ENCODE results near the gene NAPA. TPM values are rescaled to one million over a fixed set of nuclear protein-coding genes. Genes with fewer than 3 reads are reported as not detected.

NAPA gene
- total and polyA plus RNA-seq, 10 donors, result 51.3 to 171 (median 89.8) TPM

GRCh38 chr19:47448360-47448727, 66.5 kb downstream of the NAPA start:
- TF ChIP-seq POLR2A (IDR thresholded peaks at IDR 0.05) (no peak), POLR2AphosphoS5 (IDR thresholded peaks at IDR 0.05) (no peak), CTCF (IDR thresholded peaks at IDR 0.05 in 8 of 11, conservative IDR thresholded peaks at IDR 0.05 in 3 of 11) (no peak)
- Histone ChIP-seq H3K36me3 (no peaks in the 10 kb centered on the region), H3K4me3 (no peak overlapping the region), H3K4me1 (peaks cover 22 to 43% (median 39%) of the 10 kb centered on the region in 6 donors), H3K27me3 (replicated peaks in 1 of 7) (peaks cover 5 to 86% (median 57%) of the 10 kb centered on the region in 7 donors), H3K9me3 (peaks cover 0 to 12% (median 0%) of the 10 kb centered on the region in 8 donors), H3K27ac (no peak overlapping the region)
- intact Hi-C loops (cut with DNase I; ENCODE audit: low total_unique reads), result no loop called here
- 20 to 35% (median 28%) methylated on average over 9 of the region's 9 CpGs for WGBS, 5 donors
- no peak for DNase-seq

- Histone ChIP-seq H3K9me3 (peaks cover 0 to 12% (median 0%) of the 10 kb centered on the region in 8 donors), H3K27me3 (replicated peaks in 1 of 7) (peaks cover 5 to 91% (median 64%) of the 10 kb centered on the region in 7 donors), H3K27ac (no peak overlapping the region), H3K4me1 (peaks cover 22 to 43% (median 39%) of the 10 kb centered on the region in 6 donors), H3K36me3 (no peaks in the 10 kb centered on the region), H3K4me3 (peak overlapping the region in 2 of 8 donors; percentile 10 to 50)
- intact Hi-C loops (cut with DNase I; ENCODE audit: low total_unique reads), result no loop called here
- TF ChIP-seq CTCF (IDR thresholded peaks at IDR 0.05 in 8 of 11, conservative IDR thresholded peaks at IDR 0.05 in 3 of 11) (no peak), POLR2AphosphoS5 (IDR thresholded peaks at IDR 0.05) (no peak), POLR2A (IDR thresholded peaks at IDR 0.05) (no peak)
- 8 to 23% (median 10%) methylated on average over 67 to 95 of the region's 95 CpGs for WGBS, 5 donors
- DNase-seq, result no peak
These were observed 67.1 kb downstream of the NAPA start for GRCh38 chr19:47447470-47448359.

- Histone ChIP-seq H3K36me3 (no peaks in the 10 kb centered on the region), H3K27ac (no peak overlapping the region), H3K4me1 (peaks cover 22 to 43% (median 39%) of the 10 kb centered on the region in 6 donors), H3K4me3 (peak overlapping the region in 2 of 8 donors; percentile 10 to 50), H3K9me3 (peaks cover 0 to 12% (median 0%) of the 10 kb centered on the region in 8 donors), H3K27me3 (replicated peaks in 1 of 7) (peaks cover 5 to 99% (median 67%) of the 10 kb centered on the region in 7 donors)
- intact Hi-C loops (cut with DNase I; ENCODE audit: low total_unique reads), result no loop called here
- no peak for TF ChIP-seq POLR2AphosphoS5 (IDR thresholded peaks at IDR 0.05)
- TF ChIP-seq POLR2A (IDR thresholded peaks at IDR 0.05), result no peak
- TF ChIP-seq CTCF (IDR thresholded peaks at IDR 0.05 in 8 of 11, conservative IDR thresholded peaks at IDR 0.05 in 3 of 11), result no peak
- WGBS, 5 donors, result 16 to 24% (median 22%) methylated on average over 28 of the region's 28 CpGs
- no peak for DNase-seq
These were observed 68.1 kb downstream of the NAPA start for GRCh38 chr19:47446534-47447469.

All from spleen (tissue), 11 donors.